ENCODE results near the gene MLLT1.

GRCh38 chr19:6214881-6215541 is 64.8 kb downstream of the MLLT1 start:
- no peak for TF ChIP-seq POLR2A (IDR thresholded peaks at IDR 0.05)
- TF ChIP-seq POLR2AphosphoS5 (IDR thresholded peaks at IDR 0.05) = no peak
- no peak for TF ChIP-seq CTCF (IDR thresholded peaks at IDR 0.05)

All from suprapubic skin (tissue), 4 donors.